Measurements from ENCODE around the gene ADGB. TPM values are rescaled to one million over a fixed set of nuclear protein-coding genes. Genes with fewer than 3 reads are reported as not detected.
"Not testable (repeated sequence)": the region's sequence is repeated elsewhere in the genome, so short reads cannot be mapped to it uniquely, and the experiment has no call there.

Gene ADGB
- total RNA-seq, 2 donors from 2014 or later: not detected

- DNase-seq: no peak
- intact Hi-C loops (cut with DNase I): no loop called here
- ATAC-seq: no peak
These were observed 207.0 kb downstream of the ADGB start for GRCh38 chr6:146805546-146806325.

- DNase-seq; ATAC-seq; intact Hi-C loops (cut with DNase I): not testable (repeated sequence)
These were observed 210.2 kb downstream of the ADGB start for GRCh38 chr6:146809014-146809413.

GRCh38 chr6:146812811-146813321, 214.1 kb downstream of the ADGB start:
- intact Hi-C loops (cut with DNase I); DNase-seq: not testable (repeated sequence)
- ATAC-seq: peak; percentile 53 to 54

- intact Hi-C loops (cut with DNase I): no loop called here
- no peak for DNase-seq
- no peak for ATAC-seq
These were observed 214.8 kb downstream of the ADGB start for GRCh38 chr6:146813554-146813953.

GRCh38 chr6:146814148-146814750, 215.5 kb downstream of the ADGB start:
- ATAC-seq (no peak), DNase-seq (no peak)
- intact Hi-C loops (cut with DNase I): no loop called here

- intact Hi-C loops (cut with DNase I); DNase-seq: not testable (repeated sequence)
These were observed 217.0 kb downstream of the ADGB start for GRCh38 chr6:146815511-146816462.

GRCh38 chr6:146819596-146820320, 221.0 kb downstream of the ADGB start:
- intact Hi-C loops (cut with DNase I): no loop called here
- ATAC-seq (no peak), DNase-seq (no peak)

More at GRCh38 chr6:146815511-146816462, 217.0 kb downstream of the ADGB start:
- ATAC-seq: not testable (repeated sequence)

GRCh38 chr6:146827216-146827928, 228.6 kb downstream of the ADGB start:
- ATAC-seq: no peak
- intact Hi-C loops (cut with DNase I): no loop called here
- no peak for DNase-seq

- DNase-seq: no peak
- intact Hi-C loops (cut with DNase I): no loop called here
- no peak for ATAC-seq
These were observed 231.2 kb downstream of the ADGB start for GRCh38 chr6:146829792-146830565.

GRCh38 chr6:146833157-146833556, 234.4 kb downstream of the ADGB start:
- ATAC-seq (no peak), DNase-seq (no peak)
- intact Hi-C loops (cut with DNase I): no loop called here

GRCh38 chr6:146840216-146840615, 241.4 kb downstream of the ADGB start:
- no peak for DNase-seq
- ATAC-seq: no peak
- intact Hi-C loops (cut with DNase I): no loop called here

GRCh38 chr6:146840641-146841040, 241.9 kb downstream of the ADGB start:
- intact Hi-C loops (cut with DNase I): no loop called here
- no peak for DNase-seq
- no peak for ATAC-seq

GRCh38 chr6:146847426-146847825, 248.7 kb downstream of the ADGB start:
- DNase-seq (no peak), ATAC-seq (no peak)
- intact Hi-C loops (cut with DNase I): no loop called here

GRCh38 chr6:146850238-146850896, 251.6 kb downstream of the ADGB start:
- intact Hi-C loops (cut with DNase I): no loop called here
- ATAC-seq (peak in 1 of 2 donors; percentile 93), DNase-seq (no peak)

- ATAC-seq (no peak), DNase-seq (no peak)
- intact Hi-C loops (cut with DNase I): no loop called here
These were observed 252.2 kb downstream of the ADGB start for GRCh38 chr6:146850981-146851380.

- intact Hi-C loops (cut with DNase I): no loop called here
- DNase-seq (no peak), ATAC-seq (no peak)
These were observed 253.1 kb downstream of the ADGB start for GRCh38 chr6:146851837-146852236.
